Stimulated activated CD8-positive, alpha-beta memory T cell treated with anti-CD3 and anti-CD28 coated beads, Interleukin-15, amount 100 ng/mL, for 1 hour (primary cell): Measurements from ENCODE around the gene PLIN3.
A peak's percentile ranks its signal among the peaks of the same experiment; 100 is the strongest.
"Not testable (repeated sequence)": the region's sequence is repeated elsewhere in the genome, so short reads cannot be mapped to it uniquely, and the experiment has no call there.

Experiments
- DNase-seq: peaks from one replicate; pipeline ENCODE4 v3.0.0-alpha.2; 2020; ENCODE audit warnings: low read depth

Gene PLIN3

GRCh38 chr19:4867534-4868285 is at the start of gene PLIN3:
TSS of gene PLIN3 (minus strand) at chr19:4867667. CDS start at chr19:4861394, 6,273 bp downstream.
- peak; percentile 84 for DNase-seq

GRCh38 chr19:4916292-4917082 is 49.0 kb upstream of the PLIN3 start:
- DNase-seq: peak; percentile 30

- peak; percentile 63 for DNase-seq
These were observed 47.5 kb upstream of the PLIN3 start for GRCh38 chr19:4914736-4915501.

DNA sequence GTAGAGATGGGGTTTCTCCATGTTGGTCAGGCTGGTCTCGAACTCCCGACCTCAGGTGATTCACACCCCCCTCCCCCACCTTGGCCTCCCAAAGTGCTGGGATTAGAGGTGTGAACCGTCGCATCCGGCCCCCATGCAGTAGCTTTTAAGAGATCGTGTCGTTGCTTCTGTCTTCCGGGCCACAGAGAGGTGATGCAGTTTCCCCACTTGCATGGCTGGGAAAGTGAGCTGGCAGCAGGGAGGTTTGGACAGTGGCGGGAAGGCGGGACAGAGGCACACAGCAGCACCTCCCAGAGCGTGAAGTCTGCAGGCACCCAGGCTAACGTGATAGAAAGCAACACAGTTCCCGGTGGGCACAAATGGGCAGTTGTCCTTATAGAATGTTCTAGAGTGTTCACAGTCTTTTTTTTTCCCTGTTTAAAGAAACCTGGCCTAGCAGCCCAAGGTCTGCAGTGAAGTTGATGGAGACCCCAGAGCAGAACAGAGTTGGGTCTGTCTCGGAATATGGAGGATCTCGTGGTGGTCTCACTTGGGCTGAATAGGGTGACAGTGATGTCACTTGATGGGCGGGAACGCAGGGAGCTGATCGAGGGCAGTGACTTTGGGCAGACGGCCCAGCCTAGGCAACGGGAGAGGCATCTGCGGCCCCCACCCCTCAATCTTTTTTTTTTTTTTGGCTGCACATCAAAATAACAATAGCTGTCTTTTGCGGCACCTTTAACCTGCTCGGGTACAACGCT is 46.7 kb upstream of the PLIN3 start:
- DNase-seq: no peak

DNA sequence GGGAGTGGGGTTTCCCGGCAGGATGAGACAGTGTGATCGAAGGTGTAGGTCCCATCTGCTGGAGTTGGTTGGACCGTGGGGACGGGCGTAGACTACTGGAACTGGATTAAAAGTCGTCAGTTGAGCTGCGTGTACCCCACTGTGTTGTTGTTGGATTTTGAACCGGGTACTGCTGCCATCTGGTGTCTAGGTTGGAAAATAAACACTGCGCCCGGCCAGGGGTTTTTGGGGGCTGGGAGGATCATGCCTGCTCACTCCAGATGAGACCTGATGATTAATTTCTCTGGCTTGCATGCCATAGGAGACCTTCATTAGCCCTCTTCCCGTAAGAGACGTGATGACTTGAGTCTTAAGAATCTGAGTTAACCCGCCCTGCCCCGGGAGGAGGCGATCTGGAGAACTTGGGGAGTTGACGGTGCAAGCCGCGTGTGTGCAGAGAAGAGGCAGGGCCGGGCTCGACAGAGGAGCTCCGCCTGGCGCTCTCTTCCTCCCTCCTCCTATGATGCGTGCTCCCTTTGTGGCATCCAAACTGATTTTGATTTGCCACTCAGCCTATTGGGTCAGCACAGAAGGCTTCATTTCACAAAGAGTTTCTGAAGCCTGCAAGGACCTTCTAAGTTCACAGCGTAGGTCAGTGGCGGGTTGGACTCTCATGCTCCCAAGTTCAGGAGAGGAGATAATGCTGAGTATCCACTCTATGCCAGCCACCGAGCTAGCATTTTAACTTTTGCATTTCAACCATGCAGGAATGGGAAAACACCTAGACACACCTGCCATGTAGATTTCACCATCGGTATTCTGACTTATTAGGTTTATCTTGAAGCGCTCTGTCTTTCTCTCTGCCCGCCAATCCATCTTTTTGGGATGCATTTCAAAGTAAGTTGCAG is 44.6 kb upstream of the PLIN3 start:
- DNase-seq: peak; percentile 43

- no peak for DNase-seq
These were observed 43.8 kb upstream of the PLIN3 start for GRCh38 chr19:4911314-4911713.

GRCh38 chr19:4910594-4911281 is 43.3 kb upstream of the PLIN3 start:
- no peak for DNase-seq

DNA sequence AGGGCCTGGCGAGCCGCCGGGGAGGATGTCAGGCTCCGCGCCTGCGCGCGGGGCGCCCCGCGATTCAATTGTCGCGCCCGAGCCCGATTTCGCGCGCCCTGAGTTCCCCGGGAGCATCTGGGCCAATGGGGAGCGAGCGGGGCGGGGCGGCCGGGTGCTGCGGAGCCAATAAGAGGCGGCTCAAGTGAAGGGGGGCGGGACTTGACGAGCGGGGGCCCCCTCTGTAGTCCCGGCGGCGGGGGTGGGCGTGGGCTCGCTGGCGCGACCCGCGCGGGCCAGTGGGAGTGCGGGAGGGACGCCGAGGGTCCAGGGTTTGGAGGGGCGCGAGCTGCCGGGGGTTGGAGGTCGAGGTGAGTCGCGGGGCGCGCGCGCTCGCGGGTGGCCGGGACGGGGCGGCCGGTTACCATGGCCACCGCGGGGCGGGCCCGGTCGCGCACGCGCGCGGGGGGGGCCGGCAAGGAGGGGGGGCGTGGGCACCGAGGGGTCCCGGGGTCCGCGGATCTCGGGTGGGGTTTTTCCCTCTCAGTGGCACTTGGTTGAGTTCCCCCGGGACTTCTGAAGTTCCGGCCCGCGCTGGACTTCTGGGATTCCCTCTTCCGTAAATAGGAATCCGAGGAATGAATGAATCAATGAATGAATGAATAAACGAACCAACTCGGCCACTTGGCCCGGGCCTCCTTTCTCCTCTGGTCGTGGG is 42.6 kb upstream of the PLIN3 start:
- DNase-seq: peak; percentile 79

- DNase-seq: no peak
These were observed 41.9 kb upstream of the PLIN3 start, which contains the start of gene UHRF1 for GRCh38 chr19:4909156-4909896. TSS of gene UHRF1 (plus strand) at chr19:4909501. CDS start at chr19:4910886, 1,385 bp downstream.

GRCh38 chr19:4908781-4909155 is 41.3 kb upstream of the PLIN3 start:
- DNase-seq: no peak

GRCh38 chr19:4908360-4908759 is 40.9 kb upstream of the PLIN3 start:
- no peak for DNase-seq

- DNase-seq: no peak
These were observed 39.5 kb upstream of the PLIN3 start for GRCh38 chr19:4906963-4907362.

DNA sequence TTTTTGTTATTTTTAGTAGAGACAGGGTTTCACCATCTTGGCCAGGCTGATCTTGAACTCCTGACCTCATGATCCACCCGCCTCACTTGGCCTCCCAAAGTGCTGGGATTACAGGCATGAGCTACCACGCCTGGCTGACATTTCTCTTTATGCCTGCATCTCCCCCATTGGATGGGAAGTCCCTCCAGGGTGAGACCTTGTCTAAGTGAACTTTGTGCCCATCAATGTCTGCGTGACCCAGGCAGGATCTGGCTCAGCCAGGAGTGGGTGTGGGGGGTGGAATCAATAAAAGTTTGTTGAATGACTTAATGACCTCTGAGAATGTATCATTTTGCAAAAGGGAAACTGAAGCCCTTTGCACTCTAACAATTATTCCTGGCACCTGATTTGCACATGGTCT is 37.0 kb upstream of the PLIN3 start:
- DNase-seq: no peak

DNA sequence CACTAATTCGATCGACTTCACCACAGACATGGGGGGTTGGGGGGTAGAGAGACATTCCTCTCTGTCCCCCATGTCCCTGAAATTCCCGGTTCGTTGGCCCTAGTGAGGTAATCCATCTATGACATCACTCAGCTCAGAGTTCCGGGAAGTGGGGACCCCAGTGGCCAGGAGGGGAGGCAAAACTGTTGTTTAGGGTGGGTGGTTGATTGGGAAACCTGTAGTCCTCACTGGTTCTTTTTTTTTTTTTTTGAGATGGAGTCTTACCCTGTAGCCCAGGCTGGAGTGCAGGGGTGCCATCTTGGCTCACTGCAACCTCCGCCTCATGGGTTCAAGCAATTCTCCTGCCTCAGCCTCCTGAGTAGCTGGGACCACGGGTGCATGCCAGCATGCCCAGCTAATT is 35.3 kb upstream of the PLIN3 start, which contains the start of gene ARRDC5:
TSS of gene ARRDC5 (minus strand) at position 101 of the 400 bp plus-strand sequence. CDS start at position 30, 71 bp downstream.
- no peak for DNase-seq

- not testable (repeated sequence) for DNase-seq
These were observed 33.4 kb upstream of the PLIN3 start for GRCh38 chr19:4900879-4901278.

- no peak for DNase-seq
These were observed 29.7 kb upstream of the PLIN3 start for GRCh38 chr19:4897146-4897545.

DNA sequence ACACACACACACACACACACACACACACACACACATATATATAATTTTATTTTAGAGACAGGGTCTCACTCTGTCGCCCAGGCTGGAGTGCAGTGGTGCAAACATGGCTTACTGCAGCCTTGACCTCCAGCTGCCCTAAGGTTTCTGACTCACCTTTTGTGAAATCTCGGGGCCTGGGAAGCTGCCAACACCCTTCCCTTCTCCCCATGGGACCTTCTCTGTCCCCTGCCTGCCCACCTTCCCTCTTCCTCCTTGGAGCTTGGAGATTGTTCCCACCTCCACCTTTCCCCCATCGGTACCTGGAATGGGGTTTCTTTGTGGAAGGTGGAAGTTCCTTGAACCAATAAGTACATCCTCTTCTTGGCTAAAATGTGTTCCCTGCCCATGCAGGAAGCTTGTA is 28.9 kb upstream of the PLIN3 start:
- DNase-seq: no peak

- DNase-seq: not testable (repeated sequence)
These were observed 25.5 kb upstream of the PLIN3 start for GRCh38 chr19:4892962-4893361.

DNA sequence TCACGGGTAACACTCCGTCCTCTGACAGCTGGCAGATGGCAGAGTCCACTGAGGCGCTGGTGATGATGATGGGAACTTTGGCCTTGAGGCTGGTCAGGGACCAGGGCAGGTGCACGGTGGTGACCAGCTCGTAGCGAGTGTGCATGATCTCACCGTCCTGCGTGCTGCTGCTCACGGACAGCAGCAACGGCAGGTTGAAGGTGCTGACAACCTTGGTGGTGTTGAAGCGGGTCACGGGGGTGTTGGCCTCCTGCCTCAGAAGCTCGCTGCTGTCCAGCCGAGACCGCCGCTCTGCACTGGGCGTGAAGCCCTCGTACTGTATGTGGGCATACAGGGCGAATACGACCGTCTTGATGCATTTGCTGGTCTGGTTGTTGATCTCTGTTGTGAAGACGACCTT is 23.6 kb upstream of the PLIN3 start:
- no peak for DNase-seq
